Erythroblast (primary cell): Measurements from ENCODE around the gene GRIP1.

Experiments used
- DNase-seq, 2 experiments: peaks; one replicate each; lab custom pipeline; 2025; lab: John Stamatoyannopoulos, UW
- GATA1 ChIP-seq: IDR thresholded peaks from 2 replicates; pipeline ENCODE4 v1.6.1; 2011; ENCODE audit warnings: low read depth, mild to moderate bottlenecking, control low read depth, low read length, moderate library complexity
- POLR2A ChIP-seq: IDR thresholded peaks from 2 replicates; pipeline ENCODE4 v1.6.1; 2011; ENCODE audit warnings: mild to moderate bottlenecking, low read length

GRIP1 gene

DNA sequence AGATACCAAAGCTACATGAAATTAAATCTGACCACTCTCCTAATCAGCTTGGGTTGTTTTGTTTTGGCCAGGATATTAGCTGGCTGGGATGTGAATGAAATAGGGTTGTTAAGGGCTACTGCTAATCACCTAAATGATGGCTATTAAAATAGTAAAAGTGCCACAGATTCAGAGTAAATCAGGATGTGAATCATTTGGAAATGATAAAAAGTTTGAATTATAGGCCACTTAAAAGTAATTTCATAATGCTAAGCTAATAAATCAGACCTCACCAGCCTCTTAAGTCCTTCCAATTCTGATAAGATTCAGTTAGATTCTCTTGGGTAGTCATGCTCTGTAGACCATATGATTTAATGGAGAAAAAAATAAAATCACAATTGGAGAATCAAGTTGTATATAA lies 364.6 kb downstream of the GRIP1 start:
- DNase-seq, result no peak
- no peak for TF ChIP-seq POLR2A
- TF ChIP-seq GATA1, result no peak

- TF ChIP-seq POLR2A (no peak), GATA1 (no peak)
- DNase-seq, result no peak
Measured at GRCh38 chr12:66312189-66312588, 366.7 kb downstream of the GRIP1 start.

DNA sequence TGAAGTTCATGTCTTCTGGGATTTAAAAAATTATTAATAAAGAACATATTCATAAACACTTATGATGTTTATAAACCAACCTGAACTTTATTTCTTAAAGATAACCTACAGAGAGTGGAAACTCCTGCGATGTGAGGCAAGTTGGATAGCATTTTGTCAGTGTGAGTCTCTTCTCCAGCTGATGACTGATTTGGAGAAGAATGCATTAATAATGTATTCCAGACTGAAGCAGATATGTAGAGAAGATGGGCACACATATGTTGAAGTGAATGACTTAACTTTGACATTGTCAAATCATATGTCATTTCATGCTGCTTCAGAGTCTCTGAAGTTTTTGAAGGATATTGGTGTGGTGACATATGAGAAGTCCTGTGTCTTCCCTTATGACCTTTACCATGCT lies 369.3 kb downstream of the GRIP1 start:
- TF ChIP-seq POLR2A (no peak), GATA1 (no peak)
- DNase-seq, result no peak

GRCh38 chr12:66304296-66304900 lies 374.5 kb downstream of the GRIP1 start:
- TF ChIP-seq POLR2A (no peak), GATA1 (no peak)
- peak; percentile 30 to 40 for DNase-seq

- peak in 1 of 2 experiments; percentile 28 for DNase-seq
Measured at GRCh38 chr12:66303316-66303804, 375.5 kb downstream of the GRIP1 start.

- TF ChIP-seq POLR2A, result no peak
- TF ChIP-seq GATA1, result no peak
- no peak for DNase-seq
Measured at GRCh38 chr12:66302827-66303169, 376.1 kb downstream of the GRIP1 start.

GRCh38 chr12:66301944-66302826 lies 376.7 kb downstream of the GRIP1 start, which contains the start of gene HELB:
HELB (plus strand) TSS chr12:66302493; CDS start chr12:66302604, 111 bp downstream.
- DNase-seq, result peak; percentile 96 to 97
- no peak for TF ChIP-seq GATA1
- TF ChIP-seq POLR2A, result peak; percentile 75

GRCh38 chr12:66297923-66298322 lies 381.0 kb downstream of the GRIP1 start:
- TF ChIP-seq POLR2A (no peak), GATA1 (no peak)

More at GRCh38 chr12:66297923-66298322, 381.0 kb downstream of the GRIP1 start:
- DNase-seq, result no peak
